NCI-H2171 (cell line): ENCODE results near the gene PFN2.
A peak's percentile ranks its signal among the peaks of the same experiment; 100 is the strongest.
"Not testable (repeated sequence)": the region's sequence is repeated elsewhere in the genome, so short reads cannot be mapped to it uniquely, and the experiment has no call there.

Experiments used
- DNase-seq: peaks from one replicate; lab custom pipeline; 2025; lab: John Stamatoyannopoulos, UW

Gene PFN2

DNA sequence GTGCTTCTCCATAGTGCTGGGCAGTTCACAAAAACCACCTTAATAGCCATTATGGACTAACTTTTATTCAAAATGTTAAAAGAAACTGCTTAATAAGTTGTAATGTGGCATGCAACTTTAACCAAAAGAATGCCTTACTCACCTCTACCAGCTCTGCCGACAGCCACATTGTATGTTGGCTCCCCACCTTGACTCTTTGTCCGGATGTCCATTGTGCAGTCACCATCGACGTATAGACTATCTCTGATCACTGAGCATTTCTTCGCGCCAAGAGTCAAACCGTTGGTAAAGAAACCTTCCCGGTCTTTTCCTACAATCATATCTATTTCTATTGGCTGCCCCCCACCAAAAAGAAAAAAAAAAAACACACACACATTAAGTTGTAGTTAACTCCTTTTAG lies 2.5 kb downstream of the PFN2 start:
- no peak for DNase-seq

DNA sequence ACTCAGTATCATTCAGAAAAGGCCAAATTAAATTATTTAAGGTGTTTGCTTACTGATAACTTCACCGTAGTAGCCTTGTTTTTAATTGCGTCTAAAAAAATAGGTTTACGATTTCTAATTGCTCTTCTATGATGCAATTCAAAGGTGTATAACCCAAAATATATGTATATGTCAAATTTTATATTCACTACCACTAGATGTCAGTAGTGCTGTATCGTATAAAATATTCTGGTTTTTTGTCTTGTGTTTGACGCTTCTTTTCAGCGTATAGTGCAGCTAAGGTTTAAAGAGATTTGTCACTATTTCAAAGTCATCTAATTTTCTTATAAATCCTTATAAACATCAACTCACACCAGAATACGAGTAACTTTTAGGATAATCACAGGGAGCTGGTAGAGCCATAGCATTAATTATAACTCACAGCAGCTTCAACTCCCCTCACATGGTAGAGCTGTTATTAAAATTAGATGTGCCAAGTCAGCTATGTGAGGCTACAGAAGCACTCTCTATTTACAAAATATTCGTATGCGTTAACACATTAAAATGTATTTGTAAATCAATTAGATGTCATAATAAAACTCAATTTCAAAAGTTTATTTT lies 3.5 kb downstream of the PFN2 start:
- DNase-seq = peak; percentile 3

DNA sequence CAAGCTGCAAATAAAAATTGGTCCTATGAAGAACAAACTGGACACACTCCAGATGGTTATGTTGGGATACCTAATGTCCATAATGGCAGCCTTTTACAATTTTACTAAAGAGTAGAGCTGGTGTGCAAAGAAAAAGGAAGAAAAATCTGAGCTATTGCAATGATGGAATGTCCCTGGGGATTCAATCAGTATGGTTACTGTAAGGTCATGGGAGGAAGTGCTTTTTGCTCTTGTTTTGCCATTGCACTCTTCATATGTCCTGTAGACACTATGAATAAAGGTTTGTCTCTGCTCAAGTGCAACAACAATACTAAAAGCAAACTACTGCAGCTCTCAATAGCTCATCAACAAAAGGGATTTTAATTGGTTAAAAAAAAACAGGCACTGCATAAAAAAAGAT lies 5.4 kb downstream of the PFN2 start:
- DNase-seq = no peak

DNA sequence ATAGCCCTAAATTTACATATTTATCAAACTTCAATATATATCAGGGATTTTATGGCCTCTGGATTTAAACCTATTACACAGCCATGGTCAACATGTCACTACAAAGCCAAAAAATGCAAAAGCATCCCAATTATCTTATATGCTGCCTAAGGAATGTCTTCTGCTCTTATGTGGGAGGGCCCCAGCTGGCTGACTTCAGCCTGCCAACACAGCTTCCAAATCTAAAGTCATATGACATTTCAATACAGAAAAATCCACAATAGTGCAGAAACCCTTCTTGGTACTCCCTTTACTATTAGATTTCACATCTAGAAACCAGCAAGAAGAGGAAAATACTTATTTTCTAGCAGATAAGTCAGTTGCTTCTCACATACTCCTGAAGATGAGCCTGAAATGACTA lies 6.4 kb downstream of the PFN2 start:
- no peak for DNase-seq

DNA sequence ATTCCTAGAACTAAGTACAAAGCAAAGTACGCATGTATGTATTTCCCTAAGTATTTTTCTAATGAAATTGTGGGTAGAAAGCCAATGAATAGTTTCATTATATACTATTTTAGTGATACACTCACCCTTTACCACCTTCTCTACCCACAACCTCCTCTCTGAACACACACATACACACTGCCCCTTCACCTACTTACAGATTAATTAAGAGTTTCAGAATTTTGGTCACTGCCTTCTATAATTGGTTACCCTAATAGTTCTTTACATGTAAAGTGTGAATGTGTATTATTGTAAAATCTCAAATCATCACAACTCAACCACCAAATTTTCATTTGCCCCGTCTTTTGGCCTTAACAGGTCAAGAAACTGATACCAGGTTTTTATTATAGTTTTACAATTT lies 7.2 kb downstream of the PFN2 start:
- no peak for DNase-seq

GRCh38 chr3:149959443-149959842 lies 11.3 kb downstream of the PFN2 start:
- DNase-seq = no peak

DNA sequence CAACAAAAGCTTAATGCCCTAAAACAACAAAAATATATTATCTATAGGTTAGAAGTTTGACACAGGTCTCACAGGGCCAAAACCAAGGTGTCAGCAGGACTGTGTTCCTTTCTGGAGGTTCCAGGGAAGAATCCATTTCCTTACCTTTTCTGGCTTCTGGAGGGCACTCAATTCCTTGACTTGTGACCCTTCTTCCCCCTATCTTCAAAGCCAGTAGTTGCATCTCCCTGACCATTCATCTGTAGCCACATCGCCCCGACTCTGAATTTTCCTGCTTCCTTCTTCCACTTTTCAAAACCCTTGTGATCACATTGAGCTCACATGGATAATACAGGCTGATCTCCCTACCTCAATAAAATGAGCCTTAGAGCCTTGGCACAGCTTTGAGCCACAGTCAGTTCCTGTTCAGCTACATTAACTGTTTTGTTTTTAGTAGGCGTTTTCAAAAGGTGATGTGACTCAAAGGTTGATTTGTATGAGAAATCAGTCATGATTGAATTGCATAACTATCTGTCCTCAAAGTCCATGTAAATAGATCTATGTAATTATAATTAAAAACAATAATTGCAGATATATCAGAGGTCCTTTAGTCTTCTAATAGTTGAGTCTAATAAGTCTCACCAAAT lies 12.4 kb downstream of the PFN2 start:
- no peak for DNase-seq

DNA sequence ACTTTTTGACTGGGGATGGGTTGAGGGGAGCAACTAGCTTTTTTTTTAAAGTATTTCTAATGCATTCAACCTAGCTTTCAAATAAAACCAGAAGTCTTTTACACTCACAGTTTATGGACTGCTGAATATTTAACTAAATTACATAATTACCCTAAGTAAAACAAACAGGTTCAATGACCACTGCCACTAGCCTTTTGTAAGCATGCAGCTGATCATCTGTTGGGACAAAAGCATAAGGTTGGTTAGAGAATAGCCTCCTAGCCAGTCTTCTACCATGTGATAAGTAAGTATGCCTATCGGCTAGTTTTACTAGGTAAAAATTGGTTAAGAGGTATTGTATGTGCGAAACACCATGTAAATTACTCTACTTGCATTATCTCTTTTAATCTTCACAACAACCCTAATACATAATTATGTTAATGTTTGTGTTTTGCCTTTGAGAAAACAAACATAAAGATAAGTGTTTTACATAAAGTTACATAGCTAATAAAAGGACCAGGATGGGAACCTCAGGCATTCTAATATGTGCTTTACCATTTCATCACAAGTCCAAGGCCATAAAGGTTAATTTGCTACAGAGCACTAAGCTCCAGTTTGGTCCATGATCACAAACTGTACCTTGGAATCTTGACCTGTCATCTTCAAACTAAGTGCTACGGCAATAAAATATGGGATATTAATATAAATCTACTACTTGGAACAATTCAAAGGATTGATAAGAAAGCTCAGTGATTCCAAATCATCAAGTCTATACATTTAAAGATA lies 13.2 kb downstream of the PFN2 start:
- no peak for DNase-seq

DNA sequence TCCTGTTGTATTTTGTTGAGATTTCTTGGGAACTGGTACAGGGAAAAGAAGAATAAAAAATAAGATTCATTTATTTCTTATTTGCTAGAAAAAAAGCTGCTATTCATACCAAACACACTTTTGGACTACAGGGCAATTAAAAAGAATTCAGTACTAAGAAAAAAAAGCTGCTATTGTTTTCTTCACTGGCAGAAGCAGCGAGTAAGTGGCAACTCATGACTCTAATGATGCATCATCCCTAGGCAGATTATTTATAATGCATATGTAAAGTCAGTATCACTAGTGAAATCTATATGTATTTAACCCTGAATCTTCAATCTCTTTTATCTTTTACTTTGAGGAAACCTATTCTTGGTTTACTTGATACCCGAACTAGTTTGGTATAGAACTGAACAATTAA lies 15.2 kb downstream of the PFN2 start:
- no peak for DNase-seq

GRCh38 chr3:149954812-149955211 lies 15.9 kb downstream of the PFN2 start:
- DNase-seq = no peak

- no peak for DNase-seq
These were observed 21.5 kb downstream of the PFN2 start for GRCh38 chr3:149949181-149949580.

DNA sequence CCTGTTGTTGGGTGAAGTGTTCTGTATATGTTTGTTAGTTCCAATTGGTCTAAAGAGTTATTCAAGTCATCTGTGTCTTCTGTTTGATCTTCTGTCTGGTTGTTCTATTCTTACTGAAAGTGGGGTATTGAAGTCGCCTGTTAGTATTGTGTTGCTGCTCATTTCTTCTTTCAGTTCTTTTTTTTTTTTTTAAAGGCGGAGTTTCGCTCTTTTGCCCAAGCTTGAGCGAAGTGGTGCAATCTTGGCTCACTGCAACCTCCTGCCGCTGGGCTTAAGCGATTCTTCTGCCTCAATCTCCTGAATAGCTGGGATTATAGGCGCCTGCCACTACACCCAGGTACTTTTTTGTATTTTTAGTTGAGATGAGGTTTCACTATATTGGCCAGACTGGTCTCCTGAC lies 23.5 kb downstream of the PFN2 start:
- no peak for DNase-seq

DNA sequence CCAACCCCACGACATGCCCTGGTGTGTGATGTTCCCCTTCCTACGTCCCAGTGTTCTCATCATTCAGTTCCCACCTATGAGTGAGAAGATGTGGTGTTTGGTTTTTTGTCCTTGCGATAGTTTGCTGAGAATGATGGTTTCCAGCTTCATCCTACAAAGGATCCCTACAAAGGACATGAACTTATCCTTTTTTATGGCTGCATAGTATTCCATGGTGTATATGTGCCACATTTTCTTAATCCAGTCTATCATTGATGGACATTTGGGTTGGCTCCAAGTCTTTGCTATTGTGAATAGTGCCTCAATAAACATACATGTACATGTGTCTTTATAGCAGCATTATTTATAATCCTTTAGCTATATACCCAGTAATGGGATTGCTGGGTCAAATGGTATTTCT lies 26.7 kb downstream of the PFN2 start:
- DNase-seq = not testable (repeated sequence)

- DNase-seq = no peak
These were observed 28.3 kb downstream of the PFN2 start for GRCh38 chr3:149942409-149942808.

- no peak for DNase-seq
These were observed 28.7 kb downstream of the PFN2 start for GRCh38 chr3:149941946-149942345.

DNA sequence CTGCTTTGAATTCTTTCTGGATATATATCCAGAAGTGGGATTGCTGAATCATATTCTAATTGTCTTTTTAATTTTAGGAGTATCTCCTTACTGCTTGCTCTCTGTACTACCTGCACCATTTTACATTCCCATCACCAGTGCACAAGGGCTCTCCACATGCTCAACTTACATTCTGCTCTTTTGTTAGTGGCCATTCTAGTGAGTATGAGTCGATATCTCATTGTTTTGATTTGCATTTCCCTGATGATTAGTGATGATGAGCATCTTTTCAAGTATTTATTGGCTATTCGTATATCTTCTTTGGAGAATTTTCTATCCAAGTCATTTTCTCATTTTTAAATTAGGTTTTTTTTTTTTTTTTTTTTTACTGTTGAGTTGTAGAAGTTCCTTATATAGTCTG lies 29.5 kb downstream of the PFN2 start:
- no peak for DNase-seq

DNA sequence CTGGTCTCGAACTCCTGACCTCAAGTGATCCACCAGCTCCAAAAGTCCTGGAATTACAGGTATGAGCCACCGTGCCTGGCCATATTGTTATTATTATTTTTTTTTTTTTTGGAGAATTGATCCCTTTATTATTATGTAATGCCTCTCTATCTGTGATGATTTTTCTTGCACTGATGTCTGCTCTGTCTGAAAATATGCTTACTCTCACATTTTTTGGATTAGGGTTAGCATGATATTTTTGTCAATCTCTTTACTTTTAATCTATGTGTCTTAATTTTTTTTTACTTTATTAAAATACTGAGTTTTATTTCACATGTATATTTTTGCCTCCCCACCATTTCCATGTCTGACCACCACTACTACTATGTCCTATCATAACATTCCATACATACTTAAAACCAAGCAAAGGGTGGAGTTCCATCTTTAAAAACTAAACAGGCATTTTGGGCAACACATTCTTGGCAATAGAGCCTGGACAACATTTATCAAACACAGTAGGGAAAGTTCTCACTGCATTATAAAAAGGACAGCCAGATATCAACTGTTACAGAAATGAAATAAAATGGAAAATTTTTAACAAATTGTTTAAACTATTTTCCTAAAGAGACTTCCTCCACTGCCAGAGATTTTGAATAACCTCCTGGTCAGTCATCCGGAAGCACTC lies 32.2 kb downstream of the PFN2 start:
- not testable (repeated sequence) for DNase-seq

DNA sequence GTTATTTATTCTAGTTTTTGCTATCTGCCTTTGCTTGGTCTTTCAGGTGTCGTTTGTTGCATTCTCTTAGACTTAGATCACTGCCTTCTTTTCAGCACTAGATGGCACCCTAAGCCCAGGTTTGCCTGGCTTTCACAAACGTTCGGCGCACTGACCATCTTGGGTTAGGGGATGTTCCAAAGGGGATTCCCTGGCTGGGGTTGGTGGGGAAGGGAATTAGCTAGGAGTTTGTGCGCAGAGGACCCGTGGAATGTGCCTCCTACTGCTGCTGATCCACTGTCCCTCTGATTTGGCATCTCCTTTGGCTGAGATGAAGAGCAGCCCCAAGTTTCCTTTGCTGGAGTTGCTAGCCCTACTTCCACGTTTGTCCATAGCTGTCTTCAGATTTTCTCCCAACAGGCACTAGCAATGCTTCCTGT lies 33.9 kb downstream of the PFN2 start:
- DNase-seq = peak; percentile 50

DNA sequence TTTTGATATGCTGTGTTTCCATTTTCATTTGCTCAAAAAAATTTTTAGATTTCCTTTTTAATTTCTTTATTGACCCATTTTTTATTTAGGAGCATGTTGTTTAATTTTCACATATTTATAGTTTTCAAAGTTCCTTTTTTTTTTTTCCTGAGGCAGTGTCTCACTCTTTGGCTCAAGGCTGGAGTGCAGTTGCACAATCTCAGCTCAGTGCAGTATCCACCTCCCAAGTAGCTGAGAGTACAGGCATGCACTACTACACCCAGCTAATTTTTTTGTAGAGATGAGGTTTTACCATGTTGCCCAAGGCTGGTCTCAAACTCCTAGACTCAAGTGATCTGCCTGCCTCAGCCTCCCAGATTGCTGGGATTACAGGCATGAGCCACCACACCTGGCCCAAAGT lies 36.2 kb downstream of the PFN2 start:
- no peak for DNase-seq

DNA sequence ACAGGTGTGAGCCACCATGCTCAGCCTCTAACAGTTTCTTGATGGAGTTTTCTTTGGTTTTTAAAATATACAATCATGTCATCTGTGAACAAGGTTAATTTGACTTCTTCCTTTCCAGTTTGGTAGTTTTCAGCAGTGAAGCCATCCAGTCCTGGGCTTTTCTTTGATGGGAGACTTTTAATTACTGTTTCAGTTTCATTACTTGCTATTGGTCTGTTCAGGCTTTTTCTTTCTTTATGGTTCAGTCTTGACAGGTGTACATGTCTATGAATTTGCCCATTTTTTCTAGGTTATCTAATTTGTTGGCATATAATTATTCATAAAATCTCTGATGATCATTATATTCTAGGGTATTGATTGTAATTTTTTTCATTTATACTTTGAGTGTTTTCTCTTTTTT lies 36.8 kb downstream of the PFN2 start:
- no peak for DNase-seq

DNA sequence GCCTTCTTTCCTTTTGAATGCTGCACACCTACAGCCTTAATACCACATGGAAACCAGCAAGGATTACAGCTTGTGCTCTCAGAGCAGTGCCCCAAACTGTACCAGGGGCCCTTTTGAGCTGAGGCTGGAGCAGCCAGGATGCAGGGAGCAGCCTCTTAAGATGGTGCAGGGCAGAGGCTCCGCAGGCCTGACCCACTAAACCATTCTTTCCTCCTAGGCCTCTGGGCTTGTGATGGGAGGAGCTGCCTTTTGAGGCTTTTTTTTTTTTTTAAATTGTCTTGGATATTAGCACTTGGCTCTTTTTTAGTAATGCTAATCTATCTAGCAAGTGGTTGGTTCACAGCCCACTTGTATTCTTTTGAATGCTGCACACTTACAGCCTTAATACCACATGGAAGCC lies 37.7 kb downstream of the PFN2 start:
- no peak for DNase-seq

- no peak for DNase-seq
These were observed 50.6 kb downstream of the PFN2 start for GRCh38 chr3:149920119-149920518.

GRCh38 chr3:149919509-149919908 lies 51.2 kb downstream of the PFN2 start:
- no peak for DNase-seq
